H9 (cell line): ENCODE data around the gene IFNK. TPM values are rescaled to one million over a fixed set of nuclear protein-coding genes. Genes with fewer than 3 reads are reported as not detected.
A peak's percentile ranks its signal among the peaks of the same experiment; 100 is the strongest.

ENCODE experiments used
- DNase-seq: peaks from one replicate; pipeline ENCODE4 v3.0.0-alpha.2; 2017
- H2AFZ ChIP-seq: one replicate; pipeline ENCODE4 v1.6.1; 2013; ENCODE audit warnings: mild to moderate bottlenecking, low read length, control low read depth, moderate library complexity
- H2AK5ac ChIP-seq: 2 replicates; pipeline ENCODE4 v1.6.1; 2013; ENCODE audit warnings: low read length, control low read depth, mixed read lengths; ENCODE audit not compliant: insufficient read length
- H2BK120ac ChIP-seq: one replicate; pipeline ENCODE4 v1.6.1; 2013; ENCODE audit warnings: low read depth, mild to moderate bottlenecking, low read length, control low read depth, inconsistent platforms; ENCODE audit not compliant: poor library complexity, severe bottlenecking
- H2BK12ac ChIP-seq: 2 replicates; pipeline ENCODE4 v1.6.1; 2013; ENCODE audit warnings: low read length, control low read depth, mixed read lengths, low read depth; ENCODE audit not compliant: insufficient read length
- H2BK15ac ChIP-seq: 2 replicates; pipeline ENCODE4 v1.6.1; 2013; ENCODE audit warnings: low read depth, low read length, control low read depth
- H2BK20ac ChIP-seq: one replicate; pipeline ENCODE4 v1.6.1; 2013; ENCODE audit warnings: low read depth, mild to moderate bottlenecking, low read length, control low read depth, inconsistent platforms; ENCODE audit not compliant: poor library complexity, severe bottlenecking
- H2BK5ac ChIP-seq: 2 replicates; pipeline ENCODE4 v1.6.1; 2013; ENCODE audit warnings: low read length, control low read depth, mixed read lengths; ENCODE audit not compliant: insufficient read length
- H3K14ac ChIP-seq: 2 replicates; pipeline ENCODE4 v1.6.1; 2013; ENCODE audit warnings: low read length, control low read depth; ENCODE audit not compliant: insufficient read depth
- H3K18ac ChIP-seq: 2 replicates; pipeline ENCODE4 v1.6.1; 2013; ENCODE audit warnings: low read depth, mild to moderate bottlenecking, mixed read lengths, low read length, control low read depth; ENCODE audit not compliant: insufficient read length
- H3K23ac ChIP-seq: 2 replicates; pipeline ENCODE4 v1.6.1; 2013; ENCODE audit warnings: low read length, control low read depth, mixed read lengths, low read depth; ENCODE audit not compliant: insufficient read length
- H3K23me2 ChIP-seq: 2 replicates; pipeline ENCODE4 v1.6.1; 2013; ENCODE audit warnings: low read depth, mild to moderate bottlenecking, mixed read lengths, low read length, control low read depth; ENCODE audit not compliant: insufficient read length, poor library complexity, severe bottlenecking
- H3K27ac ChIP-seq: 2 replicates; pipeline ENCODE4 v1.5.1; 2013; ENCODE audit warnings: low read length, control low read depth, mixed read lengths, low read depth; ENCODE audit not compliant: insufficient read length
- H3K27me3 ChIP-seq: 2 replicates; pipeline ENCODE4 v1.6.1; 2013; ENCODE audit warnings: low read length, control low read depth, inconsistent platforms; ENCODE audit not compliant: insufficient read depth
- H3K4ac ChIP-seq: 2 replicates; pipeline ENCODE4 v1.6.1; 2013; ENCODE audit warnings: low read depth, mild to moderate bottlenecking, control low read depth, inconsistent platforms, low read length, moderate library complexity
- H3K4me1 ChIP-seq: 2 replicates; pipeline ENCODE4 v1.6.1; 2013; ENCODE audit warnings: low read length, control low read depth, inconsistent platforms; ENCODE audit not compliant: insufficient read depth
- H3K4me2 ChIP-seq: 2 replicates; pipeline ENCODE4 v1.6.1; 2013; ENCODE audit warnings: low read length, control low read depth, mixed read lengths; ENCODE audit not compliant: insufficient read length, insufficient read depth
- H3K56ac ChIP-seq: 2 replicates; pipeline ENCODE4 v1.6.1; 2013; ENCODE audit warnings: low read depth, mild to moderate bottlenecking, mixed read lengths, low read length, control low read depth; ENCODE audit not compliant: insufficient read length
- H3K79me1 ChIP-seq: 2 replicates; pipeline ENCODE4 v1.6.1; 2013; ENCODE audit warnings: low read depth, mild to moderate bottlenecking, moderate library complexity, low read length, control low read depth, inconsistent platforms; ENCODE audit not compliant: insufficient read depth, poor library complexity, severe bottlenecking
- H3K79me2 ChIP-seq: 2 replicates; pipeline ENCODE4 v1.6.1; 2013; ENCODE audit warnings: low read length, control low read depth, inconsistent platforms; ENCODE audit not compliant: insufficient read depth
- H3K9ac ChIP-seq: 2 replicates; pipeline ENCODE4 v1.6.1; 2013; ENCODE audit warnings: low read length, control low read depth, mixed read lengths; ENCODE audit not compliant: insufficient read length; ENCODE audit errors: extremely low read depth
- H3K9me3 ChIP-seq: one replicate; pipeline ENCODE4 v1.6.1; 2013; ENCODE audit warnings: low read depth, low read length, inconsistent platforms; ENCODE audit not compliant: control insufficient read depth
- H3T11ph ChIP-seq: one replicate; pipeline ENCODE4 v1.6.1; 2013; ENCODE audit warnings: mild to moderate bottlenecking, low read length, control low read depth, inconsistent platforms
- H4K20me1 ChIP-seq: one replicate; pipeline ENCODE4 v1.6.1; 2013; ENCODE audit not compliant: control insufficient read depth, insufficient read length, insufficient read depth
- H4K5ac ChIP-seq: 2 replicates; pipeline ENCODE4 v1.6.1; 2013; ENCODE audit warnings: low read depth, mild to moderate bottlenecking, mixed read lengths, low read length, control low read depth; ENCODE audit not compliant: insufficient read length
- H4K8ac ChIP-seq: replicated peaks from 2 replicates; pipeline ENCODE4 v1.6.1; 2013; ENCODE audit warnings: low read length, control low read depth, mixed read lengths, low read depth; ENCODE audit not compliant: insufficient read length
- H4K91ac ChIP-seq: 2 replicates; pipeline ENCODE4 v1.6.1; 2013; ENCODE audit warnings: low read depth, mild to moderate bottlenecking, moderate library complexity, mixed read lengths, low read length, control low read depth; ENCODE audit not compliant: insufficient read length
- H3K27ac Mint-ChIP-seq, 3 experiments: 2 replicates in 2 of 3; 3 replicates in 1 of 3; pipeline ENCODE4 v1.8.0; 2020 to 2021; ENCODE audit warnings: mixed read lengths in 3 of 3, mild to moderate bottlenecking in 1 of 3, moderate library complexity in 1 of 3
- H3K27me3 Mint-ChIP-seq: 2 replicates; pipeline ENCODE4 v1.8.0; 2021; ENCODE audit warnings: low read depth, mild to moderate bottlenecking, moderate library complexity, mixed read lengths
- H3K36me3 Mint-ChIP-seq, 3 experiments: 2 replicates in 2 of 3; 3 replicates in 1 of 3; pipeline ENCODE4 v1.8.0; 2020 to 2021; ENCODE audit warnings: low read depth in 3 of 3, mixed read lengths in 3 of 3; ENCODE audit not compliant: insufficient read depth in 1 of 3
- H3K4me1 Mint-ChIP-seq, 2 experiments: 2 replicates each; pipeline ENCODE4 v1.8.0; 2020; ENCODE audit warnings: mixed read lengths in 2 of 2
- H3K4me3 Mint-ChIP-seq, 2 experiments: 2 replicates in 1 of 2; 3 replicates in 1 of 2; pipeline ENCODE4 v1.8.0; 2020 to 2021; ENCODE audit warnings: mild to moderate bottlenecking in 2 of 2, mixed read lengths in 2 of 2, moderate library complexity in 1 of 2
- H3K9me3 Mint-ChIP-seq, 2 experiments: 2 replicates in 1 of 2; 3 replicates in 1 of 2; pipeline ENCODE4 v1.8.0; 2020; ENCODE audit warnings: mild to moderate bottlenecking in 2 of 2, mixed read lengths in 2 of 2, moderate library complexity in 1 of 2
- WGBS: extraction: QIAGEN DNeasy Blood & Tissue Kit; methylation state at CpG from one replicate; pipeline ENCODE4 v1.1.7; 2013; ENCODE audit warnings: missing lambda C conversion rate, low lambda C conversion rate, mixed read lengths; ENCODE audit not compliant: insufficient read length; ENCODE audit errors: extremely low coverage; 5-methylcytosine and 5-hydroxymethylcytosine counted together
- total RNA-seq: library from RNA; stranded (reverse); gene quantifications from 2 replicates; pipeline ENCODE4 v1.2.1, GENCODE V29; 2021
- TF ChIP-seq, protein P1 (sequence below): fragments of 200-600 bp; sonication (generic); conservative IDR thresholded peaks from 3 replicates; pipeline ENCODE4 v1.8.0; 2021; ENCODE audit warnings: antibody characterized with exemption, mild to moderate bottlenecking

The IFNK gene
- total RNA-seq, 1 experiment from 2014 or later = not detected

DNA sequence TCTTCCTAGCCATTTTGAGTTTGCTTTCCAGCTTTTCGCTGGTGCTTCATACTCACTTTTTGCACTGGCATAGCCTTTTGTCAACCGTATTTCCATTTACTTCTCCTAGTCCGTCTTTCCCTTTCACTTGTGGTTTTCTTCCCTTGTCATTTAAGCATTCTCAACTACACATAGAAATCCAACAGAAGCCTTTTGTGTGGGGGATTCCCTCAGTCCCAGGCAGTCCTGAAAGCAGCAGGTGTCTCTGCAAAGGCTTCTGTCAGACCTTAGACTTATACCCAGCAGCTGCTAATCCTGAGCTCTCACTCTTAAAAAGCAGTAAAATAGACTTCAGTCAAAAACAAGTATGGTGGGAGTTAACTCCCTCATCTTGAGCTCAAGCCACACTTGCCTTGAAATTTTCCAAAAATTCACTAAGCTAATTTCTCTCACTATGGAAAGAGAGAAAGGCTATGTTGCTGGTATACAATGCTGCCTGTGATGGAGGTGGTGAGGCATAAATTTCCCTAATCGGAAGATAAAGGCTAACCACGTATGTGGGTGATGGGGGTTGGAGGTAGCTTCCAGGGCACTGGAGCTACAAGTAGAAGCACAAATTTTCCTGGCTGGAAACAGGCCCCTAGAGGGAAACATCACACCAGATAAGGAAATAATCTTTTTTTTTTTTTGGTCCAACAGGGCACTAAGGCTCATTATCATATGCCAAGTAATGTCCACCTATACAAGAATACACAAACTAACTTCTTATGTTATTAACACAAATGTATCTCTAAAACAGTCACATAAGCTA is 34.8 kb upstream of the IFNK start:
- Histone ChIP-seq H3K9ac (no peak overlapping the region), H4K8ac (no peak overlapping the region), H4K5ac (no peak overlapping the region), H2BK20ac (no peak overlapping the region), H3K18ac (no peak overlapping the region), H3K4me2 (no peak overlapping the region), H2BK15ac (no peak overlapping the region), H4K91ac (no peak overlapping the region), H3K23ac (no peak overlapping the region), H3K9me3 (no peaks in the 10 kb centered on the region), H3T11ph (no peak overlapping the region), H3K27ac (no peak overlapping the region), H3K14ac (no peak overlapping the region), H2BK120ac (no peak overlapping the region), H2BK12ac (no peak overlapping the region), H3K56ac (no peak overlapping the region), H3K4me1 (peaks cover 12% of the 10 kb centered on the region; the same call in 1 of the 2 replicates), H3K4ac (no peak overlapping the region), H3K27me3 (no peaks in the 10 kb centered on the region), H2AK5ac (no peak overlapping the region), H3K23me2 (no peaks in the 10 kb centered on the region), H3K79me2 (no peaks in the 10 kb centered on the region), H2AFZ (no peak overlapping the region), H3K79me1 (peaks cover 3% of the 10 kb centered on the region), H2BK5ac (no peak overlapping the region), H4K20me1 (no peaks in the 10 kb centered on the region)
- H3K27me3 Mint-ChIP-seq = no peaks in the 10 kb centered on the region
- H3K9me3 Mint-ChIP-seq = peaks cover 0 to 3% of the 10 kb centered on the region in 2 experiments; a peak in 3 of 5 replicates
- TF ChIP-seq, protein P1, sequence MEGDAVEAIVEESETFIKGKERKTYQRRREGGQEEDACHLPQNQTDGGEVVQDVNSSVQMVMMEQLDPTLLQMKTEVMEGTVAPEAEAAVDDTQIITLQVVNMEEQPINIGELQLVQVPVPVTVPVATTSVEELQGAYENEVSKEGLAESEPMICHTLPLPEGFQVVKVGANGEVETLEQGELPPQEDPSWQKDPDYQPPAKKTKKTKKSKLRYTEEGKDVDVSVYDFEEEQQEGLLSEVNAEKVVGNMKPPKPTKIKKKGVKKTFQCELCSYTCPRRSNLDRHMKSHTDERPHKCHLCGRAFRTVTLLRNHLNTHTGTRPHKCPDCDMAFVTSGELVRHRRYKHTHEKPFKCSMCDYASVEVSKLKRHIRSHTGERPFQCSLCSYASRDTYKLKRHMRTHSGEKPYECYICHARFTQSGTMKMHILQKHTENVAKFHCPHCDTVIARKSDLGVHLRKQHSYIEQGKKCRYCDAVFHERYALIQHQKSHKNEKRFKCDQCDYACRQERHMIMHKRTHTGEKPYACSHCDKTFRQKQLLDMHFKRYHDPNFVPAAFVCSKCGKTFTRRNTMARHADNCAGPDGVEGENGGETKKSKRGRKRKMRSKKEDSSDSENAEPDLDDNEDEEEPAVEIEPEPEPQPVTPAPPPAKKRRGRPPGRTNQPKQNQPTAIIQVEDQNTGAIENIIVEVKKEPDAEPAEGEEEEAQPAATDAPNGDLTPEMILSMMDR = no peak; the same call in 2 of the 3 replicates
- peaks cover 43 to 59% of the 10 kb centered on the region in 2 experiments for H3K4me1 Mint-ChIP-seq
- H3K27ac Mint-ChIP-seq = peak overlapping the region; percentile 3 to 98 (median 48)
- no CpG with 5 or more reads among the region's 5 CpGs for WGBS
- H3K4me3 Mint-ChIP-seq = peak overlapping the region in 1 of 2 experiments; percentile 4; a peak in 1 of 5 replicates
- no peak for DNase-seq
- peaks cover 7 to 10% (median 7%) of the 10 kb centered on the region in 3 experiments; a peak in 5 of 7 replicates for H3K36me3 Mint-ChIP-seq
